ENCODE data around the gene JARID2. TPM values are rescaled to one million over a fixed set of nuclear protein-coding genes. Genes with fewer than 3 reads are reported as not detected.

The JARID2 gene
- total RNA-seq, 1 experiment from 2014 or later, result 23.6 TPM

DNA sequence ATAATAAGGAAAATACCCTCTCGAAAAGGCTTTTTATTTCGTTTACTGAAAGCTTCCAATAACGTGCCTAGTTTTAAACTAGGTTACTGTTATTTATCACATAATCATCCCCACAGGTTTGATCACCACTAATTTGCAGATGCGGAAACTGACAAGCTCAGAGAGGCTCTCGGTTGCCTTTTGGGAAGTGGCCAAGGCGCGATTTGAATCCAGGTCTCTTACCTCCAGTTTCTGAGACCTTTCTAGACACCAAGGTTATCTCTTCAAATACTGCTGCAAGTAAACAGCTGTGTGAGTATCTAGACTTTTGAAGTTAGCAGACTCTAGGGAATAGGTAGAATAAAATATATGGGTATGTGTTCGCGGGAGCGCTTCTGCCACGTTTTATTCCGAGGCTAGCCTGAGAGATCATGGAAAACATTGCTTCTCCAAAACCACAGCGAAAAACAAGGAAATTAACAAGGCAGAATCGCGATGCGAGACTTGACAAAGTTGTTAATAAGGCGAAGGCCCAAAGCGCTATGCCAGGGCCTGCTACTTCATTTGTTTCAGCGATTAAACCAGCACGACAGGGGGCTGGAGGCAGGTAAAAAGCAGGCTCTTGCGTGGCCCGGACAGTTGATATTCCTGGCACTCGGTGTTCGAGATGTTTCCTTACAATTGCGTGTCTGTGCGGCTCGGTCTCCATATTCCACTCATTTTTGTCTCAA is 1.8 kb upstream of the JARID2 start (continued):
- TF ChIP-seq, protein P1, sequence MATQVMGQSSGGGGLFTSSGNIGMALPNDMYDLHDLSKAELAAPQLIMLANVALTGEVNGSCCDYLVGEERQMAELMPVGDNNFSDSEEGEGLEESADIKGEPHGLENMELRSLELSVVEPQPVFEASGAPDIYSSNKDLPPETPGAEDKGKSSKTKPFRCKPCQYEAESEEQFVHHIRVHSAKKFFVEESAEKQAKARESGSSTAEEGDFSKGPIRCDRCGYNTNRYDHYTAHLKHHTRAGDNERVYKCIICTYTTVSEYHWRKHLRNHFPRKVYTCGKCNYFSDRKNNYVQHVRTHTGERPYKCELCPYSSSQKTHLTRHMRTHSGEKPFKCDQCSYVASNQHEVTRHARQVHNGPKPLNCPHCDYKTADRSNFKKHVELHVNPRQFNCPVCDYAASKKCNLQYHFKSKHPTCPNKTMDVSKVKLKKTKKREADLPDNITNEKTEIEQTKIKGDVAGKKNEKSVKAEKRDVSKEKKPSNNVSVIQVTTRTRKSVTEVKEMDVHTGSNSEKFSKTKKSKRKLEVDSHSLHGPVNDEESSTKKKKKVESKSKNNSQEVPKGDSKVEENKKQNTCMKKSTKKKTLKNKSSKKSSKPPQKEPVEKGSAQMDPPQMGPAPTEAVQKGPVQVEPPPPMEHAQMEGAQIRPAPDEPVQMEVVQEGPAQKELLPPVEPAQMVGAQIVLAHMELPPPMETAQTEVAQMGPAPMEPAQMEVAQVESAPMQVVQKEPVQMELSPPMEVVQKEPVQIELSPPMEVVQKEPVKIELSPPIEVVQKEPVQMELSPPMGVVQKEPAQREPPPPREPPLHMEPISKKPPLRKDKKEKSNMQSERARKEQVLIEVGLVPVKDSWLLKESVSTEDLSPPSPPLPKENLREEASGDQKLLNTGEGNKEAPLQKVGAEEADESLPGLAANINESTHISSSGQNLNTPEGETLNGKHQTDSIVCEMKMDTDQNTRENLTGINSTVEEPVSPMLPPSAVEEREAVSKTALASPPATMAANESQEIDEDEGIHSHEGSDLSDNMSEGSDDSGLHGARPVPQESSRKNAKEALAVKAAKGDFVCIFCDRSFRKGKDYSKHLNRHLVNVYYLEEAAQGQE (IDR thresholded peaks at IDR 0.05; ENCODE audit: low read depth), result no peak
- TF ChIP-seq TCF7L2 (IDR thresholded peaks at IDR 0.05; ENCODE audit: borderline replicate concordance, extremely low read depth, insufficient read depth, insufficient read length) (no peak), JUND (IDR thresholded peaks at IDR 0.05) (no peak), YY1 (IDR thresholded peaks at IDR 0.05; ENCODE audit: extremely low read depth, insufficient replicate concordance, low read depth, low read length) (no peak)

DNA sequence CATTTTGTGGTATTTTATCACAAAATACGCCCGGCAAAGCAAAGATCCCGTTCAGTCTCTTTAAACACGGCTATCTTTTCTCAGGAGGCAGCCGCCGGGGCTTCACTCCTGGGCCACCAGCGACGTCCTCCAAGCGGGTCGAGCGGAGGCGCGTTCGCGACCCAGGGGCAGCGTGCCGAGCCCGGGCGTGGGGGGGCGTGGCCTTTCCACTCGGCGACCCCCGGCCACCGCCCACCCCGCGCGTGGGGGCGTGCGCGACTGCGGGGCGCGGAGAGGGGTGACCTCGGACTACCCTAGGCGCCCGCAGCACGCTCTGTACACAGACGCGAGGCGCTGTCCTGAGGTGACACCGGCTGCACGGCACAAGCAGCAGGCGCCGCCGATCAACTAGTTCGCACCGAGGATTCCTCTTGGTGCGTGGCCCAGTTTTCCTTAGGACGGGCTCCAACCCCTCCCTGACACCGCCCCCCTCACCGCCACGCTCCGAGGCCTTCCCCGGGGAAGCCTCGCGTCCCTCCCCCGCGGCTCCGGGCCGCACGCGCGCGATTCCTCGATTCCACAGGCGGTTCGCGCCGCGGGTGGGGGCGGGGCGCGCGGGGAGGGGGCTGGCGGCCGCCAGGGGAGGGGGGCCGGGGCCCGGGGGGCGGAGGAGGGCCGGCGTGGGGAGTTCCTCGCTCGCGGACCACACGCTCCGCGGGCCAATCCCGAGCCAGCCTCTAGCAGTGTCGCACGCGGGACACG is 1.1 kb upstream of the JARID2 start:
- intact Hi-C loops (cut with micrococcal nuclease), result loop anchor here (5.0 to 10.0 kb wide), 6 partner anchors 148 to 1030 kb away; no protein-coding TSS in a partner anchor
- ChIA-PET POLR2A (no interaction called here), RAD21 (ENCODE audit: low non-redundant PET in 1 of 2, low total read pairs in 2 of 2, uncharacterized antibody in 2 of 2, unreplicated experiment in 2 of 2) (interaction anchor here in 1 of 2 experiments (0.5 kb wide), 1 partner anchor 136 kb away, joined by 3 read pairs; no protein-coding TSS in a partner anchor), CTCF (no interaction called here)
- H2AFZ ChIP-seq (ENCODE audit: low read depth, low read length, poor library complexity, severe bottlenecking), result no peak overlapping the region
- peak overlapping the region; percentile 82 for H3K9ac ChIP-seq (ENCODE audit: low read length)
- H3K27ac ChIP-seq (ENCODE audit: low read depth, low read length), result peak overlapping the region; percentile 59; the same call in 1 of the 2 replicates
- no peaks in the 10 kb centered on the region; a peak in 1 of 4 replicates for H3K36me3 ChIP-seq (ENCODE audit: control insufficient read depth in 1 of 2, insufficient read depth in 2 of 2, low read length in 2 of 2)
- H3K9me3 ChIP-seq (ENCODE audit: control insufficient read depth in 1 of 2, insufficient read depth in 1 of 2, low read depth in 1 of 2, low read length in 2 of 2), result no peaks in the 10 kb centered on the region
- H3K27me3 ChIP-seq (ENCODE audit: insufficient read depth, low read length), result no peaks in the 10 kb centered on the region
- no peak for TF ChIP-seq RAD21 (IDR thresholded peaks at IDR 0.05; ENCODE audit: low read depth)
- peak; percentile 78 for TF ChIP-seq ZFX (IDR thresholded peaks at IDR 0.05)
- TF ChIP-seq, protein P2, sequence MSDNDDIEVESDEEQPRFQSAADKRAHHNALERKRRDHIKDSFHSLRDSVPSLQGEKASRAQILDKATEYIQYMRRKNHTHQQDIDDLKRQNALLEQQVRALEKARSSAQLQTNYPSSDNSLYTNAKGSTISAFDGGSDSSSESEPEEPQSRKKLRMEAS (IDR thresholded peaks at IDR 0.05), result peak; percentile 61; the same call in 1 of the 2 replicates
- no peak for TF ChIP-seq FOSL1 (IDR thresholded peaks at IDR 0.05; ENCODE audit: low read depth)
- no peak for TF ChIP-seq SIN3A (IDR thresholded peaks at IDR 0.05; ENCODE audit: low read depth)
- TF ChIP-seq, protein P3, sequence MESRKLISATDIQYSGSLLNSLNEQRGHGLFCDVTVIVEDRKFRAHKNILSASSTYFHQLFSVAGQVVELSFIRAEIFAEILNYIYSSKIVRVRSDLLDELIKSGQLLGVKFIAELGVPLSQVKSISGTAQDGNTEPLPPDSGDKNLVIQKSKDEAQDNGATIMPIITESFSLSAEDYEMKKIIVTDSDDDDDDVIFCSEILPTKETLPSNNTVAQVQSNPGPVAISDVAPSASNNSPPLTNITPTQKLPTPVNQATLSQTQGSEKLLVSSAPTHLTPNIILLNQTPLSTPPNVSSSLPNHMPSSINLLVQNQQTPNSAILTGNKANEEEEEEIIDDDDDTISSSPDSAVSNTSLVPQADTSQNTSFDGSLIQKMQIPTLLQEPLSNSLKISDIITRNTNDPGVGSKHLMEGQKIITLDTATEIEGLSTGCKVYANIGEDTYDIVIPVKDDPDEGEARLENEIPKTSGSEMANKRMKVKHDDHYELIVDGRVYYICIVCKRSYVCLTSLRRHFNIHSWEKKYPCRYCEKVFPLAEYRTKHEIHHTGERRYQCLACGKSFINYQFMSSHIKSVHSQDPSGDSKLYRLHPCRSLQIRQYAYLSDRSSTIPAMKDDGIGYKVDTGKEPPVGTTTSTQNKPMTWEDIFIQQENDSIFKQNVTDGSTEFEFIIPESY (IDR thresholded peaks at IDR 0.05; ENCODE audit: extremely low read depth, insufficient replicate concordance, low read length), result no peak
- TF ChIP-seq ELF1 (IDR thresholded peaks at IDR 0.05; ENCODE audit: borderline replicate concordance, low read depth), result no peak
- TF ChIP-seq POLR2AphosphoS5 (IDR thresholded peaks at IDR 0.05; ENCODE audit: low read depth, low read length), result peak; percentile 61; the same call in 1 of the 2 replicates
- no peak for TF ChIP-seq EZH2phosphoT487 (IDR thresholded peaks at IDR 0.05; ENCODE audit: borderline replicate concordance)
- TF ChIP-seq, protein P4, sequence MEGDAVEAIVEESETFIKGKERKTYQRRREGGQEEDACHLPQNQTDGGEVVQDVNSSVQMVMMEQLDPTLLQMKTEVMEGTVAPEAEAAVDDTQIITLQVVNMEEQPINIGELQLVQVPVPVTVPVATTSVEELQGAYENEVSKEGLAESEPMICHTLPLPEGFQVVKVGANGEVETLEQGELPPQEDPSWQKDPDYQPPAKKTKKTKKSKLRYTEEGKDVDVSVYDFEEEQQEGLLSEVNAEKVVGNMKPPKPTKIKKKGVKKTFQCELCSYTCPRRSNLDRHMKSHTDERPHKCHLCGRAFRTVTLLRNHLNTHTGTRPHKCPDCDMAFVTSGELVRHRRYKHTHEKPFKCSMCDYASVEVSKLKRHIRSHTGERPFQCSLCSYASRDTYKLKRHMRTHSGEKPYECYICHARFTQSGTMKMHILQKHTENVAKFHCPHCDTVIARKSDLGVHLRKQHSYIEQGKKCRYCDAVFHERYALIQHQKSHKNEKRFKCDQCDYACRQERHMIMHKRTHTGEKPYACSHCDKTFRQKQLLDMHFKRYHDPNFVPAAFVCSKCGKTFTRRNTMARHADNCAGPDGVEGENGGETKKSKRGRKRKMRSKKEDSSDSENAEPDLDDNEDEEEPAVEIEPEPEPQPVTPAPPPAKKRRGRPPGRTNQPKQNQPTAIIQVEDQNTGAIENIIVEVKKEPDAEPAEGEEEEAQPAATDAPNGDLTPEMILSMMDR (IDR thresholded peaks at IDR 0.05 in 2 of 3, conservative IDR thresholded peaks at IDR 0.05 in 1 of 3; ENCODE audit: borderline replicate concordance in 1 of 3, insufficient read depth in 1 of 3, low read depth in 2 of 3, low read length in 2 of 3), result no peak
- DNase-seq (ENCODE audit: low read depth, low spot score) (no peak), ATAC-seq (peak; percentile 26)
- peaks cover 4 to 25% of the 10 kb centered on the region in 2 experiments for H3K4me1 ChIP-seq (ENCODE audit: control insufficient read depth in 1 of 2, insufficient read depth in 2 of 2, low read length in 2 of 2)
- H3K4me2 ChIP-seq (ENCODE audit: low read length), result peak overlapping the region; percentile 90
- peaks cover 29% of the 10 kb centered on the region for H3K79me2 ChIP-seq (ENCODE audit: insufficient read depth, low read length)
- peak overlapping the region; percentile 72 to 81 for H3K4me3 ChIP-seq (replicated peaks in 1 of 2; ENCODE audit: low read depth in 1 of 2, low read length in 2 of 2)
- no peaks in the 10 kb centered on the region for H4K20me1 ChIP-seq (ENCODE audit: insufficient read depth)
- H3K9me2 ChIP-seq (ENCODE audit: insufficient read depth), result no peaks in the 10 kb centered on the region
- no TSS peak for BruUV-seq (replicated peaks)
